NCI-H2081 (cell line): ENCODE data around the gene CCDC33.

Experiments used
- DNase-seq, 2 experiments: peaks; one replicate each; lab custom pipeline; 2025; lab: John Stamatoyannopoulos, UW

Gene CCDC33

GRCh38 chr15:74382004-74382816 lies 146.1 kb downstream of the CCDC33 start:
- peak; percentile 74 to 77 for DNase-seq

- no peak for DNase-seq
These were observed 147.2 kb downstream of the CCDC33 start for GRCh38 chr15:74383286-74383685.

- DNase-seq: no peak
These were observed 147.8 kb downstream of the CCDC33 start for GRCh38 chr15:74383695-74384565.

- no peak for DNase-seq
These were observed 148.4 kb downstream of the CCDC33 start for GRCh38 chr15:74384566-74384880.

- no peak for DNase-seq
These were observed 148.9 kb downstream of the CCDC33 start for GRCh38 chr15:74384881-74385643.

GRCh38 chr15:74385733-74386132 lies 149.6 kb downstream of the CCDC33 start:
- DNase-seq: no peak
